ENCODE data around the gene METTL23. TPM values are rescaled to one million over a fixed set of nuclear protein-coding genes. Genes with fewer than 3 reads are reported as not detected.

METTL23 gene
- total RNA-seq, 3 donors from 2014 or later (not counting 1 experiment from before 2014, with no cell fraction given) = 31.9 to 57.7 (median 34.2) TPM

DNA sequence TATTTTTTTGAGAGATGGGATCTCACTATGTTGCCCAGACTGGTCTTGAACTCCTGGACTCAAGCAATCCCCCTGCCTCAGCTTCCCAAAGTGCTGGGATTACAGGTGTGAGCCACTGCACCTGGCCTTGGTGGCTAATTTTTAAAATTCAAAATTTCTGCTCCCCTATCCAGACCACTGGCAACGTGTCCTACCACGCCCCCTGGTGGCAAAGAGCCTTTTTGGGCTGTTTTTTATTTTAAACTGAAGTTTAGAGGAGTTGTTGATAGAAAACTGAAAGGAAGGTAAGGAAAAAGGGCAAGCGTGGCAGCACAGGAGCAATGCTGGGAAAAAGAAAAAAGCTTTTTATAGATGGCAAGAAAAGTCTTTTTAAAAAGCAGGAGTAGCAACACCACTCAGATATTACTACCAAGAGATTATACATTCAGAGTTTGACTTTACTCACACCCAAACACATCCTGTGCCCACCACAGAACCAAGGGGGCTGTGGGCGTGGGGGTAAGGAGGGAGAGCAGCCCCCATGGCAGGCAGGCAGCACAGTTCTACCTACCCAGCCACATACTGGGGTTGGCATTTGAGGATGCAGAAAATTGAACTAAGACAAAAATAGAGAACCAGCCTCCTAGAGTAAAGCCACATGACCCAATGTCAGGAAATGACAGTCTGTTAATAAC, 11.7 kb upstream of the METTL23 start:
- H3K36me3 Mint-ChIP-seq = peaks cover 7% of the 10 kb centered on the region
- Histone ChIP-seq H3K4me3 (ENCODE audit: low read length) (no peak overlapping the region), H3K36me3 (ENCODE audit: control insufficient read depth, insufficient read depth, low read length) (peaks cover 42% of the 10 kb centered on the region), H3K27ac (ENCODE audit: low read length) (peak overlapping the region; percentile 86), H3K27me3 (ENCODE audit: control insufficient read depth, insufficient read depth, low read length) (no peaks in the 10 kb centered on the region), H3K9me3 (ENCODE audit: control insufficient read depth, insufficient read depth, low read length) (no peaks in the 10 kb centered on the region), H3K4me1 (ENCODE audit: control insufficient read depth, insufficient read depth, low read length) (peaks cover 40% of the 10 kb centered on the region)
- H3K4me3 Mint-ChIP-seq = peak overlapping the region; percentile 89
- peaks cover 23 to 47% of the 10 kb centered on the region in 2 donors for H3K4me1 Mint-ChIP-seq
- no peaks in the 10 kb centered on the region for H3K9me3 Mint-ChIP-seq
- ATAC-seq (no peak), DNase-seq (peak; percentile 68 to 85)
- WGBS (ENCODE audit: insufficient coverage) = 3% methylated on average over 3 of the region's 4 CpGs
- peak; percentile 93 for TF ChIP-seq CTCF (IDR thresholded peaks at IDR 0.05)
- intact Hi-C loops (cut with micrococcal nuclease) = loop anchor here (1.0 to 5.0 kb wide), 3 partner anchors 33 to 192 kb away; no protein-coding TSS in a partner anchor
- H3K27me3 Mint-ChIP-seq (ENCODE audit: low read depth in 2 of 2) = no peaks in the 10 kb centered on the region
- peak overlapping the region; percentile 94 to 99 for H3K27ac Mint-ChIP-seq

DNA sequence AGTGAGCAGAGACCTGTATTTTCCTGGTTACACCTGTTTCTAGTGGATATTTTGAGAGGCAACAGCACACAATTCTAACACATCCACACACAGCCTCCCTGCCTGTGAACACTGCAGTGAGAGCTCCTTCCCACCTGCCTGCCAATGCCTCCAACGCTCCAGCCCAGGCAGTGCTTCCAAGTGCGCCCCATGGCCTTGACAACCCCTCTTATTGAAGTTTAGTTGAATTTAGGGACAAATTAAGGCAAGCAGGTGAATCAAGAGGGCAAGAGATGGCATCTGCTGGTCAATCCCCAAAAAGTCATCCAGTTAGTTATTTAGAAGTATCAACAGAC, 11.2 kb upstream of the METTL23 start:
- peaks cover 9% of the 10 kb centered on the region for H3K36me3 Mint-ChIP-seq
- peak overlapping the region; percentile 89 for H3K4me3 Mint-ChIP-seq
- H3K27me3 Mint-ChIP-seq (ENCODE audit: low read depth in 2 of 2) = no peaks in the 10 kb centered on the region
- DNase-seq = no peak
- intact Hi-C loops (cut with micrococcal nuclease) = loop anchor here (1.0 to 5.0 kb wide), 3 partner anchors 33 to 192 kb away; no protein-coding TSS in a partner anchor
- H3K27me3 ChIP-seq (ENCODE audit: control insufficient read depth, insufficient read depth, low read length) = no peaks in the 10 kb centered on the region
- ATAC-seq = no peak
- peak overlapping the region; percentile 94 to 99 for H3K27ac Mint-ChIP-seq
- peak overlapping the region; percentile 86 for H3K27ac ChIP-seq (ENCODE audit: low read length)
- peaks cover 23 to 47% of the 10 kb centered on the region in 2 donors for H3K4me1 Mint-ChIP-seq
- H3K4me1 ChIP-seq (ENCODE audit: control insufficient read depth, insufficient read depth, low read length) = peaks cover 37% of the 10 kb centered on the region
- TF ChIP-seq CTCF (IDR thresholded peaks at IDR 0.05) = no peak
- 90% methylated on average over 2 of the region's 2 CpGs for WGBS (ENCODE audit: insufficient coverage)
- peaks cover 47% of the 10 kb centered on the region for H3K36me3 ChIP-seq (ENCODE audit: control insufficient read depth, insufficient read depth, low read length)
- H3K9me3 Mint-ChIP-seq = no peaks in the 10 kb centered on the region
- H3K9me3 ChIP-seq (ENCODE audit: control insufficient read depth, insufficient read depth, low read length) = no peaks in the 10 kb centered on the region
- H3K4me3 ChIP-seq (ENCODE audit: low read length) = no peak overlapping the region

DNA sequence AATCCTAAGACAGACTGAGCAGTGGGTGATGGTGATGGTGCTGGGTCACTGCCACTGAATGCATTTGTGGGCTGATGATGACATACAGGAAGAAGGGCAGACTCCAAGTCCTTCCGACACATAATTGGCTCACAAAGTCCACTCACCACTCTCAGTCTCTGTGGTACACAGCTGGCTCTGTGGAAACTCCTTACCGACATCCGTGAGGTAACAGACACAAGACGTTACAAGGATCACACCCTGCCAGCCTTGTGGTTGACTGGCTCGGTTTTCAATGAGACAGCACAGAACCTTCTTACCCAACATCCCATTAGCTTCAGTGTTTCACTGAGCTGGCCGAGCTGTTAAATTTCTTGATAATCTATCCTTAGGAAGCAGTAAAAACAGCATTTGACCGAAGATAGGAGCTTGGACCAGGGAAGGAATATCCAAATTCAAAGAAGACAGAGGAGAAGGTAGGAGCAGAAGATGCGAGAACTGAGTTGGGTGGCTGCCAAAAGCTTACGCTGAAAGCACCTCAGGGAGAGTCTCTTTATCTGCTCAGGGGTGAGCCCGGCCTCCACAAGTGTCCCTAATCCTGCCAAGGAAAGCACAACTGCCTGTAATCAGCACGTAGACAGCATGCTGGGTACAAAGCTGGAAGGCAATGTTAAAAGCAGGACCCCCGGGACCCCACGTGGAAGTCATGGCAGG, 10.3 kb upstream of the METTL23 start:
- Histone ChIP-seq H3K4me1 (ENCODE audit: control insufficient read depth, insufficient read depth, low read length) (peaks cover 33% of the 10 kb centered on the region), H3K27me3 (ENCODE audit: control insufficient read depth, insufficient read depth, low read length) (no peaks in the 10 kb centered on the region), H3K36me3 (ENCODE audit: control insufficient read depth, insufficient read depth, low read length) (peaks cover 56% of the 10 kb centered on the region), H3K27ac (ENCODE audit: low read length) (peak overlapping the region; percentile 88), H3K4me3 (ENCODE audit: low read length) (no peak overlapping the region), H3K9me3 (ENCODE audit: control insufficient read depth, insufficient read depth, low read length) (no peaks in the 10 kb centered on the region)
- intact Hi-C loops (cut with micrococcal nuclease) = loop anchor here (1.0 to 5.0 kb wide), 5 partner anchors 10 to 201 kb away; partner anchors contain the start of genes JMJD6, METTL23 and SRSF2
- H3K27ac Mint-ChIP-seq = peak overlapping the region; percentile 94 to 99
- no peaks in the 10 kb centered on the region for H3K9me3 Mint-ChIP-seq
- ATAC-seq = peak; percentile 84 to 92 (median 84)
- H3K36me3 Mint-ChIP-seq = peaks cover 17% of the 10 kb centered on the region
- H3K4me3 Mint-ChIP-seq = peak overlapping the region; percentile 89
- H3K4me1 Mint-ChIP-seq = peaks cover 31 to 44% of the 10 kb centered on the region in 2 donors
- WGBS (ENCODE audit: insufficient coverage) = 61% methylated on average over 13 of the region's 13 CpGs
- DNase-seq = peak; percentile 75 to 93
- no peak for TF ChIP-seq CTCF (IDR thresholded peaks at IDR 0.05)
- no peaks in the 10 kb centered on the region for H3K27me3 Mint-ChIP-seq (ENCODE audit: low read depth in 2 of 2)

Data from natural killer cell (primary cell).